ENCODE data around the gene SPRED1.

- TF ChIP-seq CTCF (IDR thresholded peaks at IDR 0.05; ENCODE audit: low read depth, low read length, poor library complexity, severe bottlenecking) (no peak), EZH2phosphoT487 (IDR thresholded peaks at IDR 0.05; ENCODE audit: borderline replicate concordance, low read length) (no peak)
Measured at GRCh38 chr15:38211811-38212210, 40.8 kb upstream of the SPRED1 start.
